HCT116 (cell line): Measurements from ENCODE around the gene TBC1D16. TPM values are rescaled to one million over a fixed set of nuclear protein-coding genes. Genes with fewer than 3 reads are reported as not detected.

Source experiments
- ATAC-seq: fragments of 200-7000 bp; cut with Tn5 transposase; 2 replicates; pipeline ENCODE4 v1.9.1; 2020; ENCODE audit warnings: mild to moderate bottlenecking, moderate library complexity
- BruUV-seq: library from RNA; stranded (reverse); fragments of 400-500 nt; replicated peaks from 2 replicates; lab custom pipeline; 2021; lab: Mats Ljungman, UMichigan
- CTCF ChIA-PET: fragments of 300-600 bp; sonication (Branson Sonifier 250); formaldehyde crosslinking; loops from one replicate; lab custom pipeline; 2021; ENCODE audit warnings: antibody characterized with exemption; lab: Charles Lee
- POLR2A ChIA-PET: fragments of 300-600, 350-600 bp; sonication (Branson Sonifier 250); formaldehyde crosslinking; loops from one replicate; lab custom pipeline; 2021; ENCODE audit warnings: antibody characterized with exemption; lab: Charles Lee
- RAD21 ChIA-PET, 2 experiments: fragments of 300-600 bp; sonication (Branson Sonifier 250); formaldehyde crosslinking; loops; one replicate each; lab custom pipeline; 2023; ENCODE audit warnings: low total read pairs in 2 of 2; ENCODE audit not compliant: uncharacterized antibody in 2 of 2, unreplicated experiment in 2 of 2, low non-redundant PET in 1 of 2; lab: Charles Lee
- DNase-seq: peaks from one replicate; pipeline ENCODE4 v3.0.0-alpha.2; 2010; ENCODE audit warnings: low read depth, low spot score
- H2AFZ ChIP-seq: fragments of 200-600 bp; shearing (Covaris generic), sonication (generic); 2 replicates; pipeline ENCODE4 v1.6.1; 2017; ENCODE audit warnings: low read depth, mixed run types, mixed read lengths, antibody characterized with exemption, low read length; ENCODE audit not compliant: poor library complexity, severe bottlenecking
- H3K27ac ChIP-seq: 2 replicates; pipeline ENCODE4 v1.5.1; 2012; ENCODE audit warnings: low read depth, low read length
- H3K27me3 ChIP-seq: fragments of 200-600 bp; sonication (generic); 2 replicates; pipeline ENCODE4 v1.6.1; 2016; ENCODE audit warnings: mixed run types, low read length, mixed read lengths; ENCODE audit not compliant: insufficient read depth
- H3K36me3 ChIP-seq, 2 experiments: fragments of 200-500 bp in 1 of 2; fragments of 200-600 bp in 1 of 2; sonication (Bioruptor generic) in 1 of 2; sonication (generic) in 1 of 2; 2 replicates each; pipeline versions ENCODE4 v1.5.1 to v1.6.1; 2014 to 2016; ENCODE audit warnings: low read length in 2 of 2, inconsistent platforms in 1 of 2, mixed read lengths in 1 of 2, mixed run types in 1 of 2; ENCODE audit not compliant: insufficient read depth in 2 of 2, control insufficient read depth in 1 of 2
- H3K4me1 ChIP-seq, 2 experiments: fragments of 200-600 bp in 1 of 2; sonication (generic) in 1 of 2; 2 replicates each; pipeline versions ENCODE4 v1.5.1 to v1.6.1; 2012 to 2017; ENCODE audit warnings: low read length in 2 of 2, inconsistent platforms in 1 of 2, mild to moderate bottlenecking in 1 of 2, mixed read lengths in 1 of 2, mixed run types in 1 of 2, moderate library complexity in 1 of 2; ENCODE audit not compliant: insufficient read depth in 2 of 2, control insufficient read depth in 1 of 2
- H3K4me2 ChIP-seq: fragments of 200-600 bp; sonication (generic); 2 replicates; pipeline ENCODE4 v1.6.1; 2017; ENCODE audit warnings: mixed run types, low read length, mixed read lengths
- H3K4me3 ChIP-seq, 2 experiments: fragments of 200-600 bp in 1 of 2; sonication (generic) in 1 of 2; replicated peaks in 1 of 2; 2 replicates each; pipeline ENCODE4 v1.5.1; 2011 to 2016; ENCODE audit warnings: low read length in 2 of 2, control low read depth in 1 of 2, low read depth in 1 of 2, mild to moderate bottlenecking in 1 of 2, mixed read lengths in 1 of 2, mixed run types in 1 of 2
- H3K79me2 ChIP-seq: fragments of 200-600 bp; sonication (generic); 2 replicates; pipeline ENCODE4 v1.6.1; 2017; ENCODE audit warnings: mild to moderate bottlenecking, mixed run types, low read length, moderate library complexity, mixed read lengths; ENCODE audit not compliant: insufficient read depth
- H3K9ac ChIP-seq: fragments of 200-600 bp; sonication (generic); 2 replicates; pipeline ENCODE4 v1.6.1; 2016; ENCODE audit warnings: low read length, mixed read lengths
- H3K9me2 ChIP-seq: fragments of 200-600 bp; sonication (generic), shearing (Covaris generic); 2 replicates; pipeline ENCODE4 v1.6.1; 2017; ENCODE audit warnings: mixed run types, mild to moderate bottlenecking, moderate library complexity; ENCODE audit not compliant: insufficient read depth
- H3K9me3 ChIP-seq, 2 experiments: fragments of 200-500 bp in 1 of 2; fragments of 200-600 bp in 1 of 2; sonication (Bioruptor generic) in 1 of 2; sonication (generic) in 1 of 2; 2 replicates each; pipeline ENCODE4 v1.6.1; 2014 to 2017; ENCODE audit warnings: low read length in 2 of 2, mixed read lengths in 2 of 2, inconsistent platforms in 1 of 2, low read depth in 1 of 2, mild to moderate bottlenecking in 1 of 2, mixed run types in 1 of 2, moderate library complexity in 1 of 2; ENCODE audit not compliant: control insufficient read depth in 1 of 2, insufficient read depth in 1 of 2
- H4K20me1 ChIP-seq: fragments of 200-600 bp; sonication (generic), shearing (Covaris generic); 2 replicates; pipeline ENCODE4 v1.6.1; 2017; ENCODE audit warnings: mixed run types, mild to moderate bottlenecking, moderate library complexity; ENCODE audit not compliant: insufficient read depth
- ATF3 ChIP-seq: IDR thresholded peaks from 2 replicates; pipeline ENCODE4 v1.6.1; 2012
- POLR2A ChIP-seq: IDR thresholded peaks from 2 replicates; pipeline ENCODE4 v1.7.0; 2011; ENCODE audit warnings: borderline replicate concordance; ENCODE audit not compliant: insufficient read depth, insufficient read length; ENCODE audit errors: extremely low read depth
- RAD21 ChIP-seq: IDR thresholded peaks from 2 replicates; pipeline ENCODE4 v1.6.1; 2012; ENCODE audit warnings: low read depth, mild to moderate bottlenecking
- SIN3A ChIP-seq: IDR thresholded peaks from 2 replicates; pipeline ENCODE4 v1.6.1; 2012; ENCODE audit warnings: low read depth
- SP1 ChIP-seq: IDR thresholded peaks from 2 replicates; pipeline ENCODE4 v1.6.1; 2012; ENCODE audit warnings: low read depth
- TCF7L2 ChIP-seq: IDR thresholded peaks from 2 replicates; pipeline ENCODE4 v1.7.0; 2011; ENCODE audit warnings: borderline replicate concordance, inconsistent platforms; ENCODE audit not compliant: insufficient read depth, insufficient read length; ENCODE audit errors: extremely low read depth
- YY1 ChIP-seq: IDR thresholded peaks from 2 replicates; pipeline ENCODE4 v1.6.1; 2011; ENCODE audit warnings: low read length, low read depth, moderate library complexity, mild to moderate bottlenecking; ENCODE audit not compliant: insufficient replicate concordance; ENCODE audit errors: extremely low read depth
- intact Hi-C: fragments of 100-400 bp; cut with micrococcal nuclease; formaldehyde crosslinking; loops from 2 replicates; pipeline ENCODE4 v1.10.0; 2022
- total RNA-seq: library from RNA; stranded (reverse); gene quantifications from one replicate; pipeline ENCODE4 v1.2.1, GENCODE V29; 2021; ENCODE audit not compliant: unreplicated experiment
- TF ChIP-seq, protein P1 (sequence below): IDR thresholded peaks from 2 replicates; pipeline ENCODE4 v1.6.1; 2012; ENCODE audit warnings: low read depth

The TBC1D16 gene
- total RNA-seq, 1 experiment from 2014 or later: 31.1 TPM

GRCh38 chr17:79981090-79981489 is 54.6 kb downstream of the TBC1D16 start:
- no peak overlapping the region for H3K4me2 ChIP-seq
- RAD21 ChIA-PET: no interaction called here
- no peaks in the 10 kb centered on the region for H3K36me3 ChIP-seq
- TF ChIP-seq, protein P1, sequence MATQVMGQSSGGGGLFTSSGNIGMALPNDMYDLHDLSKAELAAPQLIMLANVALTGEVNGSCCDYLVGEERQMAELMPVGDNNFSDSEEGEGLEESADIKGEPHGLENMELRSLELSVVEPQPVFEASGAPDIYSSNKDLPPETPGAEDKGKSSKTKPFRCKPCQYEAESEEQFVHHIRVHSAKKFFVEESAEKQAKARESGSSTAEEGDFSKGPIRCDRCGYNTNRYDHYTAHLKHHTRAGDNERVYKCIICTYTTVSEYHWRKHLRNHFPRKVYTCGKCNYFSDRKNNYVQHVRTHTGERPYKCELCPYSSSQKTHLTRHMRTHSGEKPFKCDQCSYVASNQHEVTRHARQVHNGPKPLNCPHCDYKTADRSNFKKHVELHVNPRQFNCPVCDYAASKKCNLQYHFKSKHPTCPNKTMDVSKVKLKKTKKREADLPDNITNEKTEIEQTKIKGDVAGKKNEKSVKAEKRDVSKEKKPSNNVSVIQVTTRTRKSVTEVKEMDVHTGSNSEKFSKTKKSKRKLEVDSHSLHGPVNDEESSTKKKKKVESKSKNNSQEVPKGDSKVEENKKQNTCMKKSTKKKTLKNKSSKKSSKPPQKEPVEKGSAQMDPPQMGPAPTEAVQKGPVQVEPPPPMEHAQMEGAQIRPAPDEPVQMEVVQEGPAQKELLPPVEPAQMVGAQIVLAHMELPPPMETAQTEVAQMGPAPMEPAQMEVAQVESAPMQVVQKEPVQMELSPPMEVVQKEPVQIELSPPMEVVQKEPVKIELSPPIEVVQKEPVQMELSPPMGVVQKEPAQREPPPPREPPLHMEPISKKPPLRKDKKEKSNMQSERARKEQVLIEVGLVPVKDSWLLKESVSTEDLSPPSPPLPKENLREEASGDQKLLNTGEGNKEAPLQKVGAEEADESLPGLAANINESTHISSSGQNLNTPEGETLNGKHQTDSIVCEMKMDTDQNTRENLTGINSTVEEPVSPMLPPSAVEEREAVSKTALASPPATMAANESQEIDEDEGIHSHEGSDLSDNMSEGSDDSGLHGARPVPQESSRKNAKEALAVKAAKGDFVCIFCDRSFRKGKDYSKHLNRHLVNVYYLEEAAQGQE: no peak
- TF ChIP-seq, all 23 proteins: peak for 0
- POLR2A ChIA-PET: no interaction called here
- H3K4me1 ChIP-seq: peaks cover 17 to 19% of the 10 kb centered on the region in 2 experiments
- H3K27me3 ChIP-seq: no peaks in the 10 kb centered on the region
- no peak overlapping the region for H3K9ac ChIP-seq
- intact Hi-C loops: no loop called here
- ATAC-seq (no peak), DNase-seq (no peak)
- H3K4me3 ChIP-seq: no peak overlapping the region
- CTCF ChIA-PET: no interaction called here
- no peaks in the 10 kb centered on the region for H3K9me2 ChIP-seq
- no peak overlapping the region for H3K27ac ChIP-seq
- H4K20me1 ChIP-seq: no peaks in the 10 kb centered on the region
- H3K9me3 ChIP-seq: no peaks in the 10 kb centered on the region
- BruUV-seq: no TSS peak
- no peaks in the 10 kb centered on the region for H3K79me2 ChIP-seq
- no peak overlapping the region for H2AFZ ChIP-seq

DNA sequence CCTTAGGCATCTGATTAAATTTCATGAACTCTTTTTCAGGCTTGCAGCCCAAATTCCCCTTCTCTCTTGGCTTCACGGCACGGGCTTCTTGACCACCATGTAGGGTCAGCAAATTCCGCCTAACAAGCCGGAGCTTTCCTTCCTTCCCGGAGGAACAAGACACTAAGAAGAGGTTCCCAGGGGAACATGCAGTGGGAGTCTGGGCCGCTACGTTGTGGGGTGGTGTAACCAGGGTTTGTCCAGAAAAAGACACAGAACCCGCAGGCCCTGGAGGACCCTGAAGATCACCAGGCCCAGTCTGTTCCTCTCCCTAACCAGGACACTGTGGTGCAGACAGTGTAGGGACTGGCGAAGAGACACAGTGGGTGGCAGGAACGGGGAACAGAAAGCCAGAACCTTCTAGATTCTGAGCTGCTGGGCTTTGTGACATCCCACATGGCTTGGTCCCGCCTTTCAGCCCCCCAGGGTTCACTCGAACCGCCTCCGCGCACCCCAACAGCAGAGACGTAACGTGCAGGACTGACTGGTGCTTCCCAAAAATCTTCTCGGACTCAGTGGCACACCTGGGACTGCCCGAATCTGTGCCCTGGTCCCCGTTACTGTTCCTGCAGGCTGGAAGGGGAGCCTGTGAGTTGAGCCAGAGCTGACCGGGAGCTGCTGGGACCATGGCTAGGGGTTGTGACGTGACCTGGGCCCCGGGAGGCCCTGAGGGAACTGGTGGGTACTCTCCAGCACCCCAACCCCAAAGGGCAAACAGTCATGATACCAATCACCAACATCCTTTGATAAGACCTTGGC is 55.2 kb downstream of the TBC1D16 start:
- Histone ChIP-seq H3K9ac (no peak overlapping the region), H3K9me2 (no peaks in the 10 kb centered on the region), H4K20me1 (no peaks in the 10 kb centered on the region), H3K9me3 (no peaks in the 10 kb centered on the region), H3K27me3 (no peaks in the 10 kb centered on the region), H2AFZ (no peak overlapping the region), H3K4me3 (no peak overlapping the region), H3K4me1 (peaks cover 11 to 12% of the 10 kb centered on the region in 2 experiments; a peak in 3 of 4 replicates), H3K36me3 (no peaks in the 10 kb centered on the region), H3K4me2 (no peak overlapping the region), H3K27ac (no peak overlapping the region), H3K79me2 (no peaks in the 10 kb centered on the region)
- ChIA-PET RAD21 (no interaction called here), POLR2A (no interaction called here), CTCF (interaction anchor here (1.3 kb wide), 1 partner anchor 10 kb away, joined by 3 read pairs; no protein-coding TSS in a partner anchor)
- no peak for DNase-seq
- BruUV-seq: no TSS peak
- no peak for ATAC-seq
- intact Hi-C loops: no loop called here
- TF ChIP-seq, protein P1: no peak
- TF ChIP-seq POLR2A (no peak), ATF3 (no peak), SIN3A (no peak), YY1 (no peak), TCF7L2 (no peak), SP1 (no peak), RAD21 (no peak)
